Endothelial cell (in vitro differentiated cells): ENCODE data around the gene ORAI3. TPM values are rescaled to one million over a fixed set of nuclear protein-coding genes. Genes with fewer than 3 reads are reported as not detected.

Source experiments
- DNase-seq: peaks from one replicate; pipeline ENCODE4 v3.0.0; 2021; ENCODE audit warnings: low spot score
- H3K27ac Mint-ChIP-seq: one replicate; pipeline ENCODE4 v1.8.0; 2021; ENCODE audit warnings: mixed read lengths, inconsistent platforms; ENCODE audit not compliant: unreplicated experiment
- H3K27me3 Mint-ChIP-seq: one replicate; pipeline ENCODE4 v1.8.0; 2021; ENCODE audit warnings: mild to moderate bottlenecking, moderate library complexity, mixed read lengths, inconsistent platforms; ENCODE audit not compliant: unreplicated experiment
- H3K36me3 Mint-ChIP-seq: one replicate; pipeline ENCODE4 v1.8.0; 2021; ENCODE audit warnings: mild to moderate bottlenecking, low read depth, mixed read lengths, inconsistent platforms; ENCODE audit not compliant: unreplicated experiment
- H3K4me1 Mint-ChIP-seq: one replicate; pipeline ENCODE4 v1.8.0; 2021; ENCODE audit warnings: mild to moderate bottlenecking, mixed read lengths, inconsistent platforms; ENCODE audit not compliant: unreplicated experiment
- H3K4me3 Mint-ChIP-seq: one replicate; pipeline ENCODE4 v1.8.0; 2021; ENCODE audit warnings: mild to moderate bottlenecking, mixed read lengths, inconsistent platforms; ENCODE audit not compliant: unreplicated experiment
- H3K9me3 Mint-ChIP-seq: one replicate; pipeline ENCODE4 v1.8.0; 2021; ENCODE audit warnings: mixed read lengths, inconsistent platforms; ENCODE audit not compliant: unreplicated experiment
- CTCF ChIP-seq: fragments of 200-600 bp; sonication (generic); IDR thresholded peaks from one replicate; pipeline ENCODE4 v1.5.0; 2021; ENCODE audit warnings: antibody characterized with exemption; ENCODE audit not compliant: unreplicated experiment
- total RNA-seq: library from RNA; stranded (reverse); fragmentation: NEBNext Ultra II Directional; extraction: Animal tissue kit (Norgen Biotek cat#: 25700); gene quantifications from one replicate; pipeline ENCODE4 v1.2.1, GENCODE V29; 2021; ENCODE audit not compliant: unreplicated experiment

The ORAI3 gene
- total RNA-seq, 1 donor from 2014 or later: 42.9 TPM

- peak; percentile 66 for DNase-seq
- peaks cover 43% of the 10 kb centered on the region for H3K36me3 Mint-ChIP-seq
- peak; percentile 65 for TF ChIP-seq CTCF
- H3K27me3 Mint-ChIP-seq: peaks cover 30% of the 10 kb centered on the region
- peak overlapping the region; percentile 67 for H3K27ac Mint-ChIP-seq
- H3K4me1 Mint-ChIP-seq: no peaks in the 10 kb centered on the region
- no peaks in the 10 kb centered on the region for H3K9me3 Mint-ChIP-seq
- H3K4me3 Mint-ChIP-seq: peak overlapping the region; percentile 37
Observed at GRCh38 chr16:30977502-30977901, 28.6 kb downstream of the ORAI3 start.

GRCh38 chr16:30979170-30980022 is 30.5 kb downstream of the ORAI3 start:
- Mint-ChIP-seq H3K27ac (no peak overlapping the region), H3K36me3 (peaks cover 30% of the 10 kb centered on the region), H3K9me3 (no peaks in the 10 kb centered on the region), H3K4me1 (no peaks in the 10 kb centered on the region), H3K27me3 (peaks cover 30% of the 10 kb centered on the region), H3K4me3 (no peak overlapping the region)
- no peak for TF ChIP-seq CTCF
- no peak for DNase-seq

DNA sequence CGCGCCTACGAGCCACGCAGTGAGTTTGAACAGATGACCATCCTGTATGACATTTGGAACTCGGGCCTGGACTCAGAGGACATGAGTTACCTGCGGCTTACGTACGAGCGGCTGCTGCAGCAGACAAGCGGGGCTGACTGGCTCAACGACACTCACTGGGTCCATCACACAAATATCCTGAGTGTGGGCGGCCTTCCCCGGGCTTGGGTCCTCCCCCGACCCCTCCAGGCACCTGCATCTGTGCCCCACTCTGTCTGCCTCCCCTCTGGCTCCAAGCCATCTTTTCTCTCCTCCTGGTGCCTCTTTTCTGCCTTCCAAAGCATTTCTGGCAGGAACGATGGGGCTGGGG is 31.1 kb downstream of the ORAI3 start:
- H3K27me3 Mint-ChIP-seq: peaks cover 30% of the 10 kb centered on the region
- H3K9me3 Mint-ChIP-seq: no peaks in the 10 kb centered on the region

DNA sequence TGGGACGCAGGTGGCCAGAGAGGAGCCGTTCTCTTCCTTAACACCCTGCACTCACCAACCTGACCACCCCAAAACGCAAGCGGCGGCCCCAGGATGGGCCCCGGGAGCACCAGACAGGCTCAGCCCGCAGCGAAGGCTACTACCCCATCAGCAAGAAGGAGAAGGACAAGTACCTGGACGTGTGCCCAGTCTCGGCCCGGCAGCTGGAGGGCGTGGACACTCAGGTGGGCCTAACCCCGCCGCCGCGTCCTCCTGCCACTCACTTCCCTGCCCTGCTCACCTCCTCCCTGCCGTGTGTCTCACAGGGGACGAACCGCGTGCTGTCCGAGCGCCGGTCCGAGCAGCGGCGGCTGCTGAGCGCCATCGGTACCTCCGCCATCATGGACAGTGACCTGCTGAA is 31.6 kb downstream of the ORAI3 start:
- Mint-ChIP-seq H3K4me1 (no peaks in the 10 kb centered on the region), H3K9me3 (no peaks in the 10 kb centered on the region), H3K4me3 (peak overlapping the region; percentile 15), H3K27me3 (peaks cover 30% of the 10 kb centered on the region), H3K27ac (no peak overlapping the region), H3K36me3 (peaks cover 27% of the 10 kb centered on the region)
- no peak for TF ChIP-seq CTCF
- DNase-seq: no peak

More for the DNA sequence above, 31.1 kb downstream of the ORAI3 start:
- no peak for DNase-seq
- Mint-ChIP-seq H3K36me3 (peaks cover 27% of the 10 kb centered on the region), H3K27ac (no peak overlapping the region), H3K4me1 (no peaks in the 10 kb centered on the region), H3K4me3 (peak overlapping the region; percentile 15)
- no peak for TF ChIP-seq CTCF

- Mint-ChIP-seq H3K4me1 (no peaks in the 10 kb centered on the region), H3K27me3 (peaks cover 29% of the 10 kb centered on the region), H3K36me3 (peaks cover 27% of the 10 kb centered on the region), H3K4me3 (no peak overlapping the region), H3K9me3 (no peaks in the 10 kb centered on the region), H3K27ac (no peak overlapping the region)
- TF ChIP-seq CTCF: no peak
- no peak for DNase-seq
Observed at GRCh38 chr16:30980959-30981358, 32.1 kb downstream of the ORAI3 start.
